Bone marrow (tissue), 2 donors: Measurements from ENCODE around the gene AP3S2.
A peak's percentile ranks its signal among the peaks of the same experiment; 100 is the strongest.
"Not testable (repeated sequence)": the region's sequence is repeated elsewhere in the genome, so short reads cannot be mapped to it uniquely, and the experiment has no call there.

Source experiments
- DNase-seq, 2 donors: peaks; one replicate each; lab custom pipeline; 2025; lab: John Stamatoyannopoulos, UW

AP3S2 gene

GRCh38 chr15:89903015-89903857, 9.4 kb upstream of the AP3S2 start:
- no peak for DNase-seq

GRCh38 chr15:89900849-89901248, 7.1 kb upstream of the AP3S2 start:
- no peak for DNase-seq

- DNase-seq = no peak
Measured at GRCh38 chr15:89899951-89900567, 6.3 kb upstream of the AP3S2 start.

GRCh38 chr15:89899295-89899945, 5.6 kb upstream of the AP3S2 start:
- DNase-seq = no peak

GRCh38 chr15:89898614-89899294, 5.0 kb upstream of the AP3S2 start:
- peak in 1 of 2 donors; percentile 53 for DNase-seq

- DNase-seq = no peak
Measured at GRCh38 chr15:89898146-89898545, 4.4 kb upstream of the AP3S2 start.

- DNase-seq = no peak
Measured at GRCh38 chr15:89893027-89893426, 767 bp downstream of the AP3S2 start.

GRCh38 chr15:89888214-89888804, 5.5 kb downstream of the AP3S2 start:
- peak in 1 of 2 donors; percentile 42 for DNase-seq

GRCh38 chr15:89885611-89886010, 8.2 kb downstream of the AP3S2 start:
- DNase-seq = no peak

GRCh38 chr15:89885179-89885578, 8.6 kb downstream of the AP3S2 start:
- DNase-seq = not testable (repeated sequence)

- no peak for DNase-seq
Measured at GRCh38 chr15:89883518-89883917, 10.3 kb downstream of the AP3S2 start.

GRCh38 chr15:89880727-89881126, 13.1 kb downstream of the AP3S2 start:
- no peak for DNase-seq

- DNase-seq = no peak
Measured at GRCh38 chr15:89878323-89878722, 15.5 kb downstream of the AP3S2 start.

GRCh38 chr15:89877083-89877425, 16.7 kb downstream of the AP3S2 start:
- DNase-seq = no peak

GRCh38 chr15:89876396-89877082, 17.3 kb downstream of the AP3S2 start:
- DNase-seq = peak in 1 of 2 donors; percentile 8

GRCh38 chr15:89875741-89876140, 18.1 kb downstream of the AP3S2 start:
- DNase-seq = no peak

GRCh38 chr15:89874926-89875564, 18.7 kb downstream of the AP3S2 start:
- DNase-seq = peak; percentile 50 to 85

- DNase-seq = no peak
Measured at GRCh38 chr15:89870688-89871288, 23.0 kb downstream of the AP3S2 start.

GRCh38 chr15:89870006-89870405, 23.8 kb downstream of the AP3S2 start:
- no peak for DNase-seq

- DNase-seq = not testable (repeated sequence)
Measured at GRCh38 chr15:89869490-89869889, 24.3 kb downstream of the AP3S2 start.
